ENCODE measurements around the gene NIPAL1. TPM values are rescaled to one million over a fixed set of nuclear protein-coding genes. Genes with fewer than 3 reads are reported as not detected.

NIPAL1 gene
- polyA plus RNA-seq, 4 donors: 2.2 to 37.4 (median 4.4) TPM

DNA sequence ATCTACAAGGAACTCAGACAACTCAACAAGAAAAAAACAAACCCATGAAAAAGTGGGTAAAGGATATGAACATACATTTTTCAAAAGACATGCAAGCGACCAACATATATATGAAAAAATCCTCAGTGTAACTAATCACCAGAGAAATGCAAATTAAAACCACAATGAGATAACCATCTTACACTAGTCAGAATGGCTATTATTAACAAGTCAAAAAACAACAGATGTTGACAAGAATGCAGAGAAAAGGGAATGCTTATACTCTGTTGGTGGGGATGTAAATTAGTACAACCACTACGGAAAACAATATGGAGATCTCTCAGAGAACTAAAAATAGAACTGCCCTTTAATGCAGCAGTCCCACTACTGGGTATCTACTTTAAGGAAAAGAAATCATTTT lies 12.1 kb downstream of the NIPAL1 start:
- Histone ChIP-seq H3K27me3 (ENCODE audit: control insufficient read depth in 3 of 3, insufficient read depth in 3 of 3, low read length in 3 of 3) (no peaks in the 10 kb centered on the region), H3K4me1 (ENCODE audit: control insufficient read depth in 3 of 3, insufficient read depth in 2 of 3, low read depth in 1 of 3, low read length in 2 of 3) (peaks cover 0 to 19% (median 0%) of the 10 kb centered on the region in 3 donors), H3K36me3 (ENCODE audit: control insufficient read depth in 3 of 3, insufficient read depth in 2 of 3, low read depth in 1 of 3, low read length in 3 of 3) (peaks cover 0 to 17% (median 0%) of the 10 kb centered on the region in 3 donors), H3K4me3 (ENCODE audit: low read depth in 1 of 3, low read length in 3 of 3) (no peak overlapping the region), H3K9me3 (ENCODE audit: control insufficient read depth in 2 of 2, insufficient read depth in 1 of 2, low read depth in 1 of 2, low read length in 1 of 2) (no peaks in the 10 kb centered on the region), H3K27ac (ENCODE audit: low read depth in 1 of 3, low read length in 2 of 3) (no peak overlapping the region)
- 63 to 79% (median 68%) methylated on average over 2 of the region's 2 CpGs for WGBS, 3 donors
- FAIRE-seq (no peak), DNase-seq (no peak)

DNA sequence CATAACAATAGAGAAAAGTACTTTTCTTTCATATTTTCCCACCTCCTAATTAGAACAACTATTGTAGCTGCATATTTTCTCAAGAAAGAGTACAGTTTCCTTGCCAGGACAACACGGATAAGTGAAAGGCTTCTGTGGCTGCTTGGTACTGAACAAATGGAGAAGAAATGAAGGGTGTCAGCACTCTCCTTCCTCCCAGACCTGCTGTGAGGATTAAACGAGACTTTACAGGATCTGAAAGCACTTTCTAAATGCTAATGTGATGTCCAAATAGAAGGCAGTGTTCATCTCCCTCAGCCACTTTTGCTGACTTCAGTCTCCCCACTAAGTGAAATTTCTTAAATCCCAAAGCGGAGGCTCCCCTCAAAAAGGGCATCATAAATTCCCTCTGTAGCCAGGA lies 13.9 kb downstream of the NIPAL1 start:
- H3K36me3 ChIP-seq (ENCODE audit: control insufficient read depth in 3 of 3, insufficient read depth in 2 of 3, low read depth in 1 of 3, low read length in 3 of 3): peaks cover 0 to 11% (median 2%) of the 10 kb centered on the region in 3 donors
- 61 to 70% (median 63%) methylated on average over 3 of the region's 3 CpGs for WGBS, 3 donors
- H3K27ac ChIP-seq (ENCODE audit: low read depth in 1 of 3, low read length in 2 of 3): peak overlapping the region in 1 of 3 donors; percentile 8
- FAIRE-seq: no peak
- H3K9me3 ChIP-seq (ENCODE audit: control insufficient read depth in 2 of 2, insufficient read depth in 1 of 2, low read depth in 1 of 2, low read length in 1 of 2): no peaks in the 10 kb centered on the region
- H3K4me1 ChIP-seq (ENCODE audit: control insufficient read depth in 3 of 3, insufficient read depth in 2 of 3, low read depth in 1 of 3, low read length in 2 of 3): peaks cover 0 to 25% (median 0%) of the 10 kb centered on the region in 3 donors
- no peaks in the 10 kb centered on the region for H3K27me3 ChIP-seq (ENCODE audit: control insufficient read depth in 3 of 3, insufficient read depth in 3 of 3, low read length in 3 of 3)
- H3K4me3 ChIP-seq (ENCODE audit: low read depth in 1 of 3, low read length in 3 of 3): no peak overlapping the region
- DNase-seq: no peak

DNA sequence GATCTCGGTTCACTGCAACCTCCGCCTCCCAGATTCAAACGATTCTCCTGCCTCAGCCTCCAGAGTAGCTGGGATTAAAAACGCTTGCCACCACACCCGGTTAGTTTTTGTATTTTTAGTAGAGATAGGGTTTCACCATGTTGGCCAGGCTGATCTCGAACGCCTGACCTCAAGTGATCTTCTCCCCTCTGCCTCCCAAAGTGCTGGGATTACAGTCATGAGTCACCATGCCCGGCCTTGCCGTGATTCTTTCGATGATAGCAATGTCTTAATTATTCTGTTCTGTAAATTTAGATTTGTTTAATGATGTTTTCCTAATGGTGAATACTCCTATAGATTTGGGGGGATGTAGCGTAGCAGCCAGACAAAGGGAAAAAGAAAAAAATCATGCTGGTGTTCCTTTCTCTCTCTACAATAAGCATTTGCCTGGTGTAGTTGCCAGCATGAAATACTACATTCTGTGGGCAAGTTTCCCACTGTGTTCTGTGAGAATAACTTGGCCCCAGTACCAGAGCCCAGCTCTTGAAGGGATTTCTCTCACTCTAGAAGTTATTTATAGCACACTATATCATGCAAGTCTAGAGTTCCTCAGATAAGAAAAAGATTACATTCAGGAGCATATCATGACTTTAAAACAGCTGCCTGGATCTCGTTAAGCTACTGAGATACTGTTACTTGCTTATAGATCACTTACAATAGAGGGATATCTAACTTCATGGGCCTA lies 15.4 kb downstream of the NIPAL1 start:
- Histone ChIP-seq H3K27me3 (ENCODE audit: control insufficient read depth in 3 of 3, insufficient read depth in 3 of 3, low read length in 3 of 3) (no peaks in the 10 kb centered on the region), H3K9me3 (ENCODE audit: control insufficient read depth in 2 of 2, insufficient read depth in 1 of 2, low read depth in 1 of 2, low read length in 1 of 2) (no peaks in the 10 kb centered on the region), H3K4me3 (ENCODE audit: low read depth in 1 of 3, low read length in 3 of 3) (no peak overlapping the region), H3K27ac (ENCODE audit: low read depth in 1 of 3, low read length in 2 of 3) (peak overlapping the region; percentile 44 to 56 (median 53)), H3K4me1 (ENCODE audit: control insufficient read depth in 3 of 3, insufficient read depth in 2 of 3, low read depth in 1 of 3, low read length in 2 of 3) (peaks cover 0 to 25% (median 0%) of the 10 kb centered on the region in 3 donors), H3K36me3 (ENCODE audit: control insufficient read depth in 3 of 3, insufficient read depth in 2 of 3, low read depth in 1 of 3, low read length in 3 of 3) (peaks cover 0 to 7% (median 6%) of the 10 kb centered on the region in 3 donors)
- FAIRE-seq (no peak), DNase-seq (peak; percentile 37 to 52)
- WGBS, 3 donors: 37 to 62% (median 49%) methylated on average over 12 of the region's 12 CpGs

DNA sequence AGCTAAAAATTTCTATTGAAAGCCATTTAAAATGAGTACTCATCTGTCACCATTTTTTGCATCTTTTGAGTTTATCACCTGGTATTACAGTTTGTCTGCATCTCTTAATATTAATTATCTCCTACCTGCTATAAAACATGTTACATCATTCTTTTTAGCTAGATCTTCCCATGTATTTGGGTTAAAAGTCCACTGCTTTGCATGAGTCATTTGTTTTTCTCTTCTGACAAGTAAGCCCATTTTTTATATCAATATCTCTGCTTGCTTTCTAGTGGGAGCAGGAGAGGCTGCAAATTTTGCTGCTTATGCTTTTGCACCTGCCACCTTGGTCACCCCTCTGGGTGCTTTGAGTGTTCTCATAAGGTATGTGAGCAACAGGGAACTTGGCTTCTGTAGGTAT lies 16.1 kb downstream of the NIPAL1 start:
- no peaks in the 10 kb centered on the region for H3K27me3 ChIP-seq (ENCODE audit: control insufficient read depth in 3 of 3, insufficient read depth in 3 of 3, low read length in 3 of 3)
- FAIRE-seq (no peak), DNase-seq (peak; percentile 61 to 64)
- H3K9me3 ChIP-seq (ENCODE audit: control insufficient read depth in 2 of 2, insufficient read depth in 1 of 2, low read depth in 1 of 2, low read length in 1 of 2): no peaks in the 10 kb centered on the region
- no peak overlapping the region for H3K4me3 ChIP-seq (ENCODE audit: low read depth in 1 of 3, low read length in 3 of 3)
- peak overlapping the region in 2 of 3 donors; percentile 12 to 53 for H3K27ac ChIP-seq (ENCODE audit: low read depth in 1 of 3, low read length in 2 of 3)
- peaks cover 0 to 7% (median 6%) of the 10 kb centered on the region in 3 donors for H3K36me3 ChIP-seq (ENCODE audit: control insufficient read depth in 3 of 3, insufficient read depth in 2 of 3, low read depth in 1 of 3, low read length in 3 of 3)
- peaks cover 0 to 25% (median 0%) of the 10 kb centered on the region in 3 donors for H3K4me1 ChIP-seq (ENCODE audit: control insufficient read depth in 3 of 3, insufficient read depth in 2 of 3, low read depth in 1 of 3, low read length in 2 of 3)

DNA sequence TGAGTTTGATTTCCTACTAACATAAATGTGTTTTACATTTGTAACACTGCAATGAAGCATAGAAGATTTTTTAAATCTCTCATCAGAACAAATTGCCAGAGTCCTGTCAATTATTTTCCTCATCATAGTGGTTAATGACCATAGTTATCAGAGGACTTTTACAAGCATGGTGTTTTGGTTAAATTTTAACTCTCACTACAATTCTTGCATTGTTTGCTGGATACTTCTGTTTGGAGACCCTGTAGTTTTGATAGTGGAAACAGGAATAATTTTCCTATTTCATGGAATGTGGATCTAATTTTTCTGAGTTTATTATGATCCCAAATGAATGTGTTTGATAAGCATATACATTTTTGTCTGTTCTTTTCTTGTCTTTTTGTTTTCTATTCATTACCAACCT lies 16.8 kb downstream of the NIPAL1 start:
- DNase-seq (peak; percentile 16 to 48), FAIRE-seq (no peak)
- H3K27ac ChIP-seq (ENCODE audit: low read depth in 1 of 3, low read length in 2 of 3): peak overlapping the region in 1 of 3 donors; percentile 36
- no peak overlapping the region for H3K4me3 ChIP-seq (ENCODE audit: low read depth in 1 of 3, low read length in 3 of 3)
- H3K4me1 ChIP-seq (ENCODE audit: control insufficient read depth in 3 of 3, insufficient read depth in 2 of 3, low read depth in 1 of 3, low read length in 2 of 3): peaks cover 0 to 25% (median 0%) of the 10 kb centered on the region in 3 donors
- peaks cover 0 to 7% (median 6%) of the 10 kb centered on the region in 3 donors for H3K36me3 ChIP-seq (ENCODE audit: control insufficient read depth in 3 of 3, insufficient read depth in 2 of 3, low read depth in 1 of 3, low read length in 3 of 3)
- no peaks in the 10 kb centered on the region for H3K9me3 ChIP-seq (ENCODE audit: control insufficient read depth in 2 of 2, insufficient read depth in 1 of 2, low read depth in 1 of 2, low read length in 1 of 2)
- H3K27me3 ChIP-seq (ENCODE audit: control insufficient read depth in 3 of 3, insufficient read depth in 3 of 3, low read length in 3 of 3): no peaks in the 10 kb centered on the region

DNA sequence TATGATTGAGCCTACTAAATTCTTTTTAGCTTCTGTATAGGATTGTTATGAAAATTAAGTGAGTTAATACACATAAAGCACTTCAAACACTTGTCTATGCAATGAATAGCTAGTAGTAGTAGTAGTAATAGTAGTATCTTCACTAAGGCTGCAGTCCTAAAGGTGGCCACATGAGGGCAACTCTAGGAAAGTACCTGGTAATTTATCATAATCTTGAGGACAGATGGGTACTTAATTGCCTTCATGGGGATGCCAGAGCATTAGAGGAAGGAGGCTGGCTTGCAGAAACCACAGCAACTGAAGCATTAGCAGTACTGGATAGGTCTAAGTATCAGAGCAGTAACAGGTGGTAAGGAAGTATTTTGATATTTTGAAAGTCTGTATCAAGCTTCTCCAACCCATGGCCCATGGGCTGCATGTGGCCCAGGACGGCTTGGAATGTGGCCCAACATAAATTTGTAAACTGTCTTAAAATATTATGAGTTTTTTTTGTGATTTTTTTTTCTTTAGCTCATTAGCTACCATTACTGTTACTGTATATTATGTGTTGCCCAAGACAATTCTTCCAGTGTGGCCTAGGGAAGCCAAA lies 17.3 kb downstream of the NIPAL1 start:
- Histone ChIP-seq H3K36me3 (ENCODE audit: control insufficient read depth in 3 of 3, insufficient read depth in 2 of 3, low read depth in 1 of 3, low read length in 3 of 3) (peaks cover 0 to 7% (median 6%) of the 10 kb centered on the region in 3 donors), H3K4me3 (ENCODE audit: low read depth in 1 of 3, low read length in 3 of 3) (no peak overlapping the region), H3K9me3 (ENCODE audit: control insufficient read depth in 2 of 2, insufficient read depth in 1 of 2, low read depth in 1 of 2, low read length in 1 of 2) (no peaks in the 10 kb centered on the region), H3K27me3 (ENCODE audit: control insufficient read depth in 3 of 3, insufficient read depth in 3 of 3, low read length in 3 of 3) (no peaks in the 10 kb centered on the region), H3K27ac (ENCODE audit: low read depth in 1 of 3, low read length in 2 of 3) (peak overlapping the region in 1 of 3 donors; percentile 36), H3K4me1 (ENCODE audit: control insufficient read depth in 3 of 3, insufficient read depth in 2 of 3, low read depth in 1 of 3, low read length in 2 of 3) (peaks cover 0 to 25% (median 0%) of the 10 kb centered on the region in 3 donors)
- no peak for FAIRE-seq
- peak; percentile 58 to 62 for DNase-seq
- 83 to 95% (median 92%) methylated on average over 1 of the region's 1 CpG for WGBS, 3 donors

DNA sequence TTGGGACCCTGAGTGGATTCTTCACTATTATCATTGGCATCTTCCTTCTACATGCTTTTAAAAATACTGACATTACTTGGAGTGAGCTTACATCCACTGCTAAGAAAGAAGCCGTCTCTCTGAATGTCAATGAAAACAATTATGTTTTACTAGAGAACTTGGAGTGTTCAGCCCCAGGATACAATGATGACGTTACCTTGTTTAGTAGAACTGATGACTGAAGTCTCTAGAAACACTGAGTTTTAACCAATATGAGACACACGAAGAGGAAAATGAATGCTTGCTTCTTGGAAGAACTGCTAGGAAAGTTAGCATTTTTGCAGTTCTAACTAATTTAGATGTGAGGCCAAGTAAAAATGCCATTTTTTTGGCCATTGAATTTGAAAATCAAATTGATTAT lies 19.4 kb downstream of the NIPAL1 start:
- Histone ChIP-seq H3K36me3 (ENCODE audit: control insufficient read depth in 3 of 3, insufficient read depth in 2 of 3, low read depth in 1 of 3, low read length in 3 of 3) (peaks cover 0 to 10% (median 6%) of the 10 kb centered on the region in 3 donors), H3K4me1 (ENCODE audit: control insufficient read depth in 3 of 3, insufficient read depth in 2 of 3, low read depth in 1 of 3, low read length in 2 of 3) (peaks cover 0 to 19% (median 0%) of the 10 kb centered on the region in 3 donors), H3K27me3 (ENCODE audit: control insufficient read depth in 3 of 3, insufficient read depth in 3 of 3, low read length in 3 of 3) (no peaks in the 10 kb centered on the region), H3K27ac (ENCODE audit: low read depth in 1 of 3, low read length in 2 of 3) (no peak overlapping the region), H3K4me3 (ENCODE audit: low read depth in 1 of 3, low read length in 3 of 3) (no peak overlapping the region), H3K9me3 (ENCODE audit: control insufficient read depth in 2 of 2, insufficient read depth in 1 of 2, low read depth in 1 of 2, low read length in 1 of 2) (no peaks in the 10 kb centered on the region)
- no peak for FAIRE-seq
- no peak for DNase-seq
- 86 to 93% (median 86%) methylated on average over 3 of the region's 3 CpGs for WGBS, 3 donors

DNA sequence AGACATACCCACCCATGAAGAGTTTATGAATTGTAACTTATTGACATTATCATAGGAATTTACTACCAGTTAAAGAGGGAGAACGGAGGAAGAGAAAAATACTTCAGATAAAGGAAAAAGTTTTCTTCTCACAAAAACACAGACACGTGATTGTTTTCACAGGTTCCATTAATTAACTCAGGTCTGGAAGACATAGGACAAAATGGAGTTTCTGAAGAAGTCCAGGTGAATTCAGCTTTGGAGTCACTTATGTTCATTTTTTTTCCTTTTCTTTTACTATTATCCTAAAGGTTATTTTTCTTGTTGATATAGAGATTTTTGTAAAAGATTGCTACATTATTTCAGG lies 20.5 kb downstream of the NIPAL1 start:
- WGBS, 3 donors: 56 to 77% (median 76%) methylated on average over 2 of the region's 2 CpGs
- Histone ChIP-seq H3K27ac (ENCODE audit: low read depth in 1 of 3, low read length in 2 of 3) (no peak overlapping the region), H3K4me1 (ENCODE audit: control insufficient read depth in 3 of 3, insufficient read depth in 2 of 3, low read depth in 1 of 3, low read length in 2 of 3) (peaks cover 0 to 11% (median 0%) of the 10 kb centered on the region in 3 donors), H3K36me3 (ENCODE audit: control insufficient read depth in 3 of 3, insufficient read depth in 2 of 3, low read depth in 1 of 3, low read length in 3 of 3) (peaks cover 0 to 10% (median 6%) of the 10 kb centered on the region in 3 donors), H3K4me3 (ENCODE audit: low read depth in 1 of 3, low read length in 3 of 3) (no peak overlapping the region), H3K9me3 (ENCODE audit: control insufficient read depth in 2 of 2, insufficient read depth in 1 of 2, low read depth in 1 of 2, low read length in 1 of 2) (no peaks in the 10 kb centered on the region), H3K27me3 (ENCODE audit: control insufficient read depth in 3 of 3, insufficient read depth in 3 of 3, low read length in 3 of 3) (no peaks in the 10 kb centered on the region)
- FAIRE-seq: no peak
- no peak for DNase-seq
